Kidney tubule cell (primary cell): Measurements from ENCODE around the gene ASB18.
A peak's percentile ranks its signal among the peaks of the same experiment; 100 is the strongest.

Experiments
- DNase-seq: peaks from one replicate; pipeline ENCODE4 v3.0.0-alpha.2; 2018; ENCODE audit warnings: low spot score

Gene ASB18

GRCh38 chr2:236241181-236242056 lies 22.8 kb downstream of the ASB18 start:
- DNase-seq, result peak; percentile 8

GRCh38 chr2:236240228-236240990 lies 23.8 kb downstream of the ASB18 start:
- DNase-seq, result peak; percentile 86

DNA sequence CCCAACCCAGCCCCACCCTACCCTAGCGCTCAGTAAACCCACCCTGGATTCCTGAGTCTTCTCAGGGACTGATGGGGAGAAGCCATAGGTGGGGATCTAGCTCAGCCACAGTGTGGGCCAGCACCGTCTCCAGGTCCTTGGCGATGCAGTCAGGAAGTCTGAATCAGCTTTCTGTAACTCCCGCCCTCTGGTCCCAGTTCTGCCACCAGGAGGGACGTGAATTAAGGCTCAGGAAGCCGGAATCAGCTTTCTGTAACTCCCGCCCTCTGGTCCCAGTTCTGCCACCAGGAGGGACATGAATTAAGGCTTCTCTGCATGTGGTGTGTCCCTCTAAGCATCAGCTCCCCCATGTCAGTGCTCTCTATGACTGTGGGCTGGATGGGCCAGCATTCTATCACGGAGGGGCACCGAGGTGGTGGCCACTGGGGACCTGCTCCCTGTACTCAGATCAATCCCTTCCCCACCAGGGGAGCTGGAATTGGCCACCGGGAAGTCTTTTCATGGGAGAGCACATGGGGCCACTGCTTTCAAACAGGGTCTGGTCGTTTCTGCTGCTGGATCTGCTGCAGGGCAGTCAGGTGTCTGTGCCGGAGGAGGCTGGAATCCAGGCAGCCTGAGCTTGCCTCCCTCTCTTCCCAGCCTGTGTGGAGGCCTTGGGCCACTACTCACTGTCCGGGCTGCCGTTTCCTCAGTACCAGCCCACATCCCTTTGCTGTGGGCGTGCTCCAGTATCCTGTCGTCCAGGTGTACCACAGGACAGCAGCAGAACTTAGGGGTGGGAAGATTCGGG lies 24.7 kb downstream of the ASB18 start:
- no peak for DNase-seq

GRCh38 chr2:236238751-236239150 lies 25.5 kb downstream of the ASB18 start:
- DNase-seq, result no peak

DNA sequence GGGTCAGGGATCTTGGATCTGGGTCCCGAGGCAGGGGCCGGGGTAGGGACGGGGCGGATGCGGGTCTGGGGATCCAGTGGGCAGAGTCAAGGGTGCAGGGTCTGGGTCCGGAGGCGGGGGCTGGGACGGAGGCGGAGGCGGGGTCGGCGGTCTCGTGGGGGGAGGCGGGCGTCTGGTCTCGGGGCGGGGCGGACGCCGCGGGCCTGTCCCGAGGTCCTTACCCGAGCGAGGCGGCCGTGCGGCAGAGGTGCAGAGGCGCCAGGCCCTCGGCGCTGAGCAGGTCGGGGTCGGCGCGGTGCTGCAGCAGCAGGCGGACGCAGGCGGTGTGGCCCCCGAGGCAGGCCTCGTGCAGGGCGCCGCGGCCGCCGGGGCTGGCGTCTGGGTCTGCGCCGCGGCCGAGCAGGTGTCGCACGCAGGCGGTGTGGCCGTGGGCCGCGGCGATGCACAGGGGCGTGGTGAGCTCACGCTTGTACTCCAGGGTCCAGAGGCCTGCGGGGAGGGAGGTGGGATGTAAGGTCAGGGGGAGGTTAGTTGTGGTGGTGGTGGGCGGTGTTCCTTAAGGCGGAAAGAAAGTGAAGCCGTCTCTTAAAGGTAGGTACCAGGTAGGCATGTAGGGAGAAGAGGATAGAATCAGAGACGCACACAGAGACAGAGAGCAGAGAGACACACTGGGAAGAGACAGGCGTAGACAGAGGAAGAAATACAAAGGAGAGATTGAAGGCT lies 26.6 kb downstream of the ASB18 start:
- DNase-seq, result no peak

GRCh38 chr2:236236559-236237452 lies 27.4 kb downstream of the ASB18 start:
- DNase-seq, result no peak

GRCh38 chr2:236229186-236229585 lies 35.0 kb downstream of the ASB18 start:
- no peak for DNase-seq

GRCh38 chr2:236223675-236224074 lies 40.5 kb downstream of the ASB18 start:
- no peak for DNase-seq

DNA sequence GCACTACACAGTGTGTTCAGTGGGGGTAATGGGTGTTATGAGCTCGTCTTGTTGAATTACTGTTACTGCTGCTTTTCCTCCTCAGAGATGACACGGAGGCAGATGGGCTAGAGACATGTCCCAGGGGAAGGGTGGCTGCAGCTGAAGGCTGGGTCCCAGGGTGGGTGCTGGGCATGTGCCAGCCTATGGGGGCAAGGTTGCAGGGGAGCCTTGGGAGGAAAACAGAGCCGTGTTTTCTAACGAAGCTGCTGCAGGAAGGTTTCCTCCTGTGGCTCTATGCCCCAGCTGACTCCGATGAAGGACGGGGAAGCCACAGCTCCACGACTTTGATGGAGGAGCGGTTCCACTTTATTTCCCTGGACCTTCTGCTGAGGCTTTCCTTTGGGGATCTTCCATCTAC lies 42.4 kb downstream of the ASB18 start:
- no peak for DNase-seq

- DNase-seq, result no peak
Measured at GRCh38 chr2:236219411-236219810, 44.8 kb downstream of the ASB18 start.

DNA sequence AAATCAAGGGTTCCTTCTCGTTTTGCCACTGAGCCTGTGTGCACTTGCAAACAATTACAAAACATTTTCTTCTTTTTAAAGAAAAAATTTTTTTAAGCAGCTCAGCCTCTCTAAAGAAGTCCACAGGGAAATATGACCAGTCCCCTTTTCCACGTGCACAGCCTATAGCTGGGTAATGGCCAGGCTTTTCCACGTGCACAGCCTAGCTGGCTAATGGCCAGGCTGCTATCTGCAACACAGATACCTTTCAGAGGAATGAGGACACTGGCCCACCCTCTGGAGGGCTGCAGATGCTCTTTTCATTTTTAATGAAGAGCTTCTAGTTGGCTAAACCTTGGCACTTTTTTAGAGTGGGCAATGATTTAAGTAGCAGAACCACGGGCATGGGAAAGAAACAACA lies 46.3 kb downstream of the ASB18 start:
- no peak for DNase-seq

- DNase-seq, result no peak
Measured at GRCh38 chr2:236216711-236217110, 47.5 kb downstream of the ASB18 start.

DNA sequence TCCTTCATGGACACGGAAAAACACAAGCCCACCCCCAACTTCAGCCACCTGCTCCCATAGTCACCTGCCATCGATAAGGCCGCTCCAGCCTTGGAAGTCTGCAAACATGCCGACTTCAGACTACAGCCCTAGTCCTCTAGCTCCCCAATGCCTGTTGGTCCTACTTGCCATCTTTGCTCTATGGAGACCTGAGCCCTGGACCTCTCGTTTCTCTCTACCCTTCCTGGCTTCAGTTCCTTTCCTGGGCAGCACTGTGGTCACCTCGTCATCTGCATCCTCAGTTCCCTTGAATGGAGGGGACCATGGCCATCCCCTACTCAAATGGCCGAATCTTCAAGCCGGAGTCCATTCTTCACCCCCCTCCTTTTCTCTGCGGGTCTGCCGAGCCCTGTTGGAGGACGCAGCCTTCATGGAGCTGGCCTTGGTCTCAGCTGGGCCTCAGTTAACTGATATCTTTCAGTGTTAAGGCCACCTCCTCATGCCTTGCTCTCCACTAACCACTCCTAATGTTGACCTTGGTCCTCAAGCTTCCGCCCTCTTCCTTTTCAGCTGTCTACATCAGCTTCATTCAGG lies 48.4 kb downstream of the ASB18 start:
- no peak for DNase-seq

DNA sequence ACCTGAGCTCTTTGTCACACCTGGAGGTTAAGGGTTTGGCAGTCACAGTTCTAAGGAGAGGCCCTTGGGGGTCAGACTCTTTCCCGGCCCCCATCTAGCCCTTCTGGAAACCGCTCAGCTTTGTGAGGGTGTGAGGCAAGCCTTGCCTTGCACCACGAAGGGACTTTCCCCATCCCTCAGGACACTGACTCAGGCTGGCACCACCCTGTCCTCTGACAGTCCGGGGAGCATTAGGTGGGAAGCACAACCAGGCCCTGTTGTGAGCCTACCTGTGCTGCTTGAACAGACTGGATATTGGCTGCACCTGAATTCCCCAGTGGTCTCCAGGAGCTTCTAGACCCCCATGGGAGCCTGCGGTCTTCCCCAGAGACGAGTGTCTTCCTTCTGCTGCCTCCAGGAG lies 49.0 kb downstream of the ASB18 start:
- DNase-seq, result peak; percentile 66

GRCh38 chr2:236214376-236214995 lies 49.7 kb downstream of the ASB18 start:
- no peak for DNase-seq

DNA sequence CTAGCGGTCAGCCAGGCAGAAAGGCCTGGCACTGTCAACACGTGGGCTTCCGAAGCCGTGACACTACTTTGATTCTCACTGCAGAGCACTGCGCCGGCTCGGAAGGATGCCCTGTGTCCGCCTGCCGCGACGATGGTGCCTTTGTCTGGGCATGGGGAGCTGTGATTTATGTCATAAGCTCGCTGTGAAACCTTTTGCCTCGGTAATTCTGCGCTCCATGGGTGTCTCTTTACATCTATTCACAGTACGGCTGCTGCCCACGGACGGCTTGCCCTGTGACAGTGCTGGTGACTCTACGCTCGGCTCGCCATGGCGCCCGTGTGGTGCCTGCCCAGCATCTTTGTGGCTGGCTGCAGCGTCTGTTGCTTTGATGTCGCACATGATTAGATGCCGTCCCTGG lies 52.9 kb downstream of the ASB18 start:
- DNase-seq, result no peak

DNA sequence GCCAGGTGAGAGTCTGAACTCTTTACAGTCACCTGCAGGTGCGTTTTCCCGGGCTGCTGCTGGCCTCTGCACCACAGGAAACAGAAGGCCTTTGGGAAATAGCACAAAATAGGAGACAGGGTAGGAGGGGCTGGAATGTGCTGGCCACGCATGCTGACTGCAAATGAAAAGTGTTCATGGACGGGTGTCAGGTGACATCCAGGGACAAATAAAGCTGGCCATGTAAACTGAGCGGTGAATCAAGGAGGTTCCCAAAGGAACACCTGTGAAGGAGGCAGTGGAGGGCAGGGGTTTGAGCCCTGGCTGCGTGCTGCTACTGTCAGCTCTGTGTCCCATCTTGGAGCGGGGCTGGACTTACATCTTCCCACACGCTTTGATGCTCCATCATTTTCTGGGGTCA lies 53.7 kb downstream of the ASB18 start:
- peak; percentile 20 for DNase-seq

DNA sequence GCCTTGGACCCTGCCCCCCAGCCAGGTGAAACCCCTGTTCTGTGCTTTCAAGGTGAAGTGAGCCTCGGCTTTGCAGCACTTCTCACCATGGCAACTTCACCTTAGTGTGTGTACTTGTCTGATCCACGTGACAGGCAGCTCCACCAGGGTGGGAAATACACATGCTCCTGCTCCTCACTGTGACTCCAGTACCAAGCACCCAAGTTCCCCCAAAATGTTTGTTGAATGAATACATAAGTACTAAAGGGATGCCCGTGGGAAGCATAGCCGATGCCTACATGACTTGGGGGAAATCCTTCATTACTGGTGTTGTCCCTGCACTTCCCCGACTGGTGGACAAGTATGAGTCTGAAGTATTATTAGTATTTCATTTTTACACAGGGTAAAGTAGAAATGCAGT lies 54.2 kb downstream of the ASB18 start:
- DNase-seq, result no peak

GRCh38 chr2:236209535-236209934 lies 54.7 kb downstream of the ASB18 start:
- DNase-seq, result peak; percentile 85
